Measurements from ENCODE around the gene ACOT7.

GRCh38 chr1:6298530-6298929 is 95.0 kb downstream of the ACOT7 start:
- TF ChIP-seq EP300 (IDR thresholded peaks at IDR 0.05; ENCODE audit: low read depth) = no peak
- TF ChIP-seq CTCF (IDR thresholded peaks at IDR 0.05) = no peak

Data from transverse colon (tissue), 3 donors.